Ovary (tissue), 3 donors: ENCODE data around the gene UBE2QL1.

Source experiments
- CTCF ChIP-seq, 3 donors: fragments of 450-650 bp in 2 of 3; fragments of 200-600 bp in 1 of 3; IDR thresholded peaks; one replicate each; pipeline versions ENCODE4 v1.5.1 to v1.8.0; 2016 to 2022; ENCODE audit warnings: antibody characterized with exemption in 3 of 3, mild to moderate bottlenecking in 1 of 3
- EP300 ChIP-seq: sonication (generic); formaldehyde crosslinking; IDR thresholded peaks from one replicate; pipeline ENCODE4 v1.6.1; 2017; ENCODE audit warnings: antibody characterized with exemption
- donor health status: DM: no; HTN: no; CAD: no.

- no peak for TF ChIP-seq CTCF (IDR thresholded peaks at IDR 0.05)
- TF ChIP-seq EP300 = no peak
These were observed 38.4 kb downstream of the UBE2QL1 start for GRCh38 chr5:6487081-6487480.
